Vagina (tissue), 2 donors: ENCODE measurements around the gene VSIG4. TPM values are rescaled to one million over a fixed set of nuclear protein-coding genes. Genes with fewer than 3 reads are reported as not detected.

Source experiments
- DNase-seq, 2 donors: peaks; one replicate each; pipeline ENCODE4 v3.0.0-alpha.2; 2017; ENCODE audit errors: extremely low spot score in 2 of 2
- H3K27ac ChIP-seq: fragments of 200-600 bp; sonication (generic); one replicate; pipeline ENCODE4 v1.5.1; 2019
- H3K27me3 ChIP-seq: fragments of 200-600 bp; sonication (generic); one replicate; pipeline ENCODE4 v1.5.1; 2019
- H3K36me3 ChIP-seq, 2 donors: fragments of 200-600 bp; sonication (generic); one replicate each; pipeline ENCODE4 v1.5.1; 2017 to 2019
- H3K4me1 ChIP-seq: fragments of 200-600 bp; sonication (generic); one replicate; pipeline ENCODE4 v1.5.1; 2019
- H3K4me3 ChIP-seq, 2 donors: fragments of 200-600 bp; sonication (generic); 1 replicate in 1 of 2; 2 replicates in 1 of 2; pipeline ENCODE4 v1.5.1; 2016 to 2019
- H3K9me3 ChIP-seq: fragments of 200-600 bp; sonication (generic); one replicate; pipeline ENCODE4 v1.5.1; 2019
- POLR2A ChIP-seq, 2 donors: fragments of 450-650 bp; IDR thresholded peaks; one replicate each; pipeline ENCODE4 v1.6.1; 2017; ENCODE audit warnings: antibody characterized with exemption in 2 of 2, mild to moderate bottlenecking in 2 of 2, moderate library complexity in 2 of 2
- POLR2AphosphoS5 ChIP-seq, 2 donors: sonication (generic); formaldehyde crosslinking; IDR thresholded peaks; one replicate each; pipeline ENCODE4 v1.9.0; 2017; ENCODE audit warnings: antibody characterized with exemption in 2 of 2, mild to moderate bottlenecking in 2 of 2, low read depth in 1 of 2; ENCODE audit not compliant: insufficient read depth in 1 of 2
- intact Hi-C: fragments of 100-400 bp; cut with DNase I; formaldehyde crosslinking; loops from one replicate; pipeline ENCODE4 v1.15.1; 2023
- total RNA-seq: library from RNA; depleted of rRNA; stranded (reverse); fragments of >200 nt; gene quantifications from one replicate; pipeline ENCODE4 v1.2.3, GENCODE V29; 2016
- TF ChIP-seq, protein P1 (sequence below), 3 experiments: fragments of 450-650 bp in 2 of 3; fragments of 200-600 bp in 1 of 3; sonication (generic) in 1 of 3; IDR thresholded peaks; one replicate each; pipeline ENCODE4 v1.5.1; 2017 to 2019; ENCODE audit warnings: antibody characterized with exemption in 3 of 3, mild to moderate bottlenecking in 2 of 3, moderate library complexity in 2 of 3

Gene VSIG4
- total RNA-seq, 1 donor from 2014 or later: 57.0 TPM

DNA sequence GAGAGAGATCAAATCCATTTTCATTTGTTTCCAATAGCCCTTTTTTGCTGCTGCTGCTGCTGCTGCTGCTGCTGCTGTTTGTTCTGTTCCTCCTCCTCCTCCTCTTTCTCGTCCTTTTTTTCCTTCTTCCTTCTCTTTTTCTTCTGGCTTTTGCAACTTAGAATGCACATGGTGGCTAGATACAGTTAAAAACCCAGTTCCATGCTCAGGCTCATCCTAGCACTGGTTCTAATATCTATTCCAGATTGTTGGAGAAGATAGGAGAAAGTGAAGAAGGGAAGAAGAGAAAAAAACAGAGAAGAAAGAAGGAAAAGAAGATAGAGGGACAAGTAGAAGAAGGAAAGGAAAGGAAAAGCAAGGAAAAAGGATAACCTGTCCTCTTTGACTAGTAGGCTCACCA is 39.7 kb downstream of the VSIG4 start:
- Histone ChIP-seq H3K4me1 (no peaks in the 10 kb centered on the region), H3K4me3 (no peak overlapping the region), H3K27ac (no peak overlapping the region), H3K36me3 (no peaks in the 10 kb centered on the region), H3K27me3 (no peaks in the 10 kb centered on the region), H3K9me3 (no peaks in the 10 kb centered on the region)
- TF ChIP-seq POLR2A (IDR thresholded peaks at IDR 0.05): no peak
- TF ChIP-seq, protein P1, sequence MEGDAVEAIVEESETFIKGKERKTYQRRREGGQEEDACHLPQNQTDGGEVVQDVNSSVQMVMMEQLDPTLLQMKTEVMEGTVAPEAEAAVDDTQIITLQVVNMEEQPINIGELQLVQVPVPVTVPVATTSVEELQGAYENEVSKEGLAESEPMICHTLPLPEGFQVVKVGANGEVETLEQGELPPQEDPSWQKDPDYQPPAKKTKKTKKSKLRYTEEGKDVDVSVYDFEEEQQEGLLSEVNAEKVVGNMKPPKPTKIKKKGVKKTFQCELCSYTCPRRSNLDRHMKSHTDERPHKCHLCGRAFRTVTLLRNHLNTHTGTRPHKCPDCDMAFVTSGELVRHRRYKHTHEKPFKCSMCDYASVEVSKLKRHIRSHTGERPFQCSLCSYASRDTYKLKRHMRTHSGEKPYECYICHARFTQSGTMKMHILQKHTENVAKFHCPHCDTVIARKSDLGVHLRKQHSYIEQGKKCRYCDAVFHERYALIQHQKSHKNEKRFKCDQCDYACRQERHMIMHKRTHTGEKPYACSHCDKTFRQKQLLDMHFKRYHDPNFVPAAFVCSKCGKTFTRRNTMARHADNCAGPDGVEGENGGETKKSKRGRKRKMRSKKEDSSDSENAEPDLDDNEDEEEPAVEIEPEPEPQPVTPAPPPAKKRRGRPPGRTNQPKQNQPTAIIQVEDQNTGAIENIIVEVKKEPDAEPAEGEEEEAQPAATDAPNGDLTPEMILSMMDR (IDR thresholded peaks at IDR 0.05): no peak
- no peak for TF ChIP-seq POLR2AphosphoS5 (IDR thresholded peaks at IDR 0.05; ENCODE audit: insufficient read depth in 1 of 2, low read depth in 1 of 2)
- DNase-seq: no peak
- intact Hi-C loops: loop anchor here (10.0 kb wide), 1 partner anchor 425 kb away; no protein-coding TSS in a partner anchor

DNA sequence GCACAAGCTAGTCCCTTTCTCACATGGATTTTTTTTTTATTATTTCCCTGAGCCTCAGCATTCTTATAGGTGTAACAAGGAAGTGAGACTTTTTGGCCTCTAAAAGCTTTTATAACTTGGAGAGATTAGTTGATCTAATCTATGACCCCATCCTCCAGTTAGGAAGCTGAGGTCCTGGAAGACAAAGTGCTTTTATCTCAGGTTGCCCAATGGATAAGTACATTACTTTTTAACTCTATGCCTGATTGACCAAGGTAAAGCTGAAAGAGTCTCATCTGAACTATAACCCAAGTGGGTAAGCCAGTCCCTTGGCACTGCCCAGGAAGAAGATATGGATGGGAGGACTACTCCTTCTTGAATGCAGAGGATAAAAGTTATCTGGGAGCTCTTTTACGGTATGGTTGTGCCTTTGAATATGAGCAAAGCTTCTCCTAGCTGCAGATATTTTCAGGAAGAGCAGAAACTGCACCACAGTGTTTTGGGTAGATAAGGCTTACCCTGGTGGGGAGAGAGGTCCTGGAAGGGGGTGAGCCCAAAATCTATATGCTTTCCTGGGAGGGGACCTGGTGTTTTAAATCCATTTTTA is 40.2 kb downstream of the VSIG4 start:
- H3K9me3 ChIP-seq: no peaks in the 10 kb centered on the region
- no peak for TF ChIP-seq POLR2AphosphoS5 (IDR thresholded peaks at IDR 0.05; ENCODE audit: insufficient read depth in 1 of 2, low read depth in 1 of 2)
- TF ChIP-seq POLR2A (IDR thresholded peaks at IDR 0.05): no peak
- TF ChIP-seq, protein P1 (IDR thresholded peaks at IDR 0.05): no peak
- no peak overlapping the region for H3K4me3 ChIP-seq
- H3K27ac ChIP-seq: no peak overlapping the region
- H3K36me3 ChIP-seq: no peaks in the 10 kb centered on the region
- no peaks in the 10 kb centered on the region for H3K27me3 ChIP-seq
- intact Hi-C loops: loop anchor here (10.0 kb wide), 1 partner anchor 425 kb away; no protein-coding TSS in a partner anchor
- H3K4me1 ChIP-seq: no peaks in the 10 kb centered on the region
- no peak for DNase-seq

DNA sequence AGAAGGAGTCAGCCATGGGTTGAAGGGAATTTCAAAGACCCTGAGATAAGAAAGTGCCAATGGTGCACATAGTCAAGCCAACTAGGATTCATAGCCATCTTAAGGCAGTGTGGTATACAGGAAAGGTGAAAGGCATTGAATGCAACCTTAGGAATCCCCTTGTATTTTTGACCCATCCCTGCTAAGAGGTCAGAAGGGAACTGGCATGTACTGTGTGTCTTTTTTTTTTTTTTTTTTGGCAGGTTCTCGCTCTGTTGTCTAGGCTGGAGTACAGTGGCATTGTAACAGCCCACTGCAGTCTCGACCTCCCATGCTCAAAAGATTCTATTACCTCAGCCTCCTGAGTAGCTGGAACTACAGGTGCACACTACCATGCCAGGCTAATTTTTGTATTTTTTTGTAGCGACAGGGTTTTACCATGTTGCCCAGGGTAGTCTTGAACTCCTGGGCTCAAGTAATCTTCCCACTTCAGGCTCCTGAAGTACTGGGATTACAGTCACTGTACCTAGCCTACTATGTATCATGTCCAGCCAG is 40.8 kb downstream of the VSIG4 start:
- H3K27me3 ChIP-seq: no peaks in the 10 kb centered on the region
- TF ChIP-seq, protein P1 (IDR thresholded peaks at IDR 0.05): no peak
- TF ChIP-seq POLR2AphosphoS5 (IDR thresholded peaks at IDR 0.05; ENCODE audit: insufficient read depth in 1 of 2, low read depth in 1 of 2): no peak
- no peak for TF ChIP-seq POLR2A (IDR thresholded peaks at IDR 0.05)
- H3K4me1 ChIP-seq: no peaks in the 10 kb centered on the region
- no peaks in the 10 kb centered on the region for H3K36me3 ChIP-seq
- H3K9me3 ChIP-seq: no peaks in the 10 kb centered on the region
- H3K27ac ChIP-seq: no peak overlapping the region
- intact Hi-C loops: no loop called here
- H3K4me3 ChIP-seq: no peak overlapping the region
- no peak for DNase-seq

DNA sequence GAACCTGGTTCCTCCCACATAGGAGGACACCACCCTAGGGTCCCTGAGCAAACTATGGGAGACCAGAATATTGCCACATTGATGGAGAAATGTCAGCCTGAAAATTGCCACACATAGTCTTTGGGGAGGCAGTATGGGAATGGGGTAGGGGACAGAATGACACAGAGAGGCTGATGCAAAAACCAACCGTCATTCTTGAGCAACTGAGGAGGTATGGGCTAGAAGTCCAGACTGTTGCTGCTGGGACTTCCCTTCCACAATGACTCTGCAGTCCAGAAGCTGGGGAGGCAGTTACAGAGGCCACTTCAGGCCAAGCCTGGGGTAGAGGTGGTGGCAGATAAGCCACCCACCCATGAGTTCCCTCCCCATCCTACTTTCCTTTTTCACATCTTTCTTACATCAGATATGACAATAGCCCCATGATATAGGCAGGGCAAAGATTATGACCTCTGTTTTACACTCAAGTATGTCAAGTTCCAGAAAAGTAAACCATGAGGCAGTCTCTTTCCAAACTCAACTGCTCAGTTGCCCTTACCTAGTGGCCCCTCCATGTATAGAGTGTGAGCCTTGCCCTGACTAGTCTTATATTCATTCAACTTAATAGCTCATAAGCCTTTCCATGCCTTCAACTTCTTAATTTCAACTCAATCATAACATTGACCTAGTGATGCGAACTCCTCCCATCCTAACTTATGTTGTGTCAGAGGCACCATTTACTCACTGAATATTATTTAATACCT is 41.7 kb downstream of the VSIG4 start:
- H3K27me3 ChIP-seq: no peaks in the 10 kb centered on the region
- H3K27ac ChIP-seq: no peak overlapping the region
- H3K9me3 ChIP-seq: no peaks in the 10 kb centered on the region
- no peaks in the 10 kb centered on the region for H3K4me1 ChIP-seq
- H3K4me3 ChIP-seq: no peak overlapping the region
- no peak for DNase-seq
- TF ChIP-seq POLR2A (IDR thresholded peaks at IDR 0.05) (no peak), POLR2AphosphoS5 (IDR thresholded peaks at IDR 0.05; ENCODE audit: insufficient read depth in 1 of 2, low read depth in 1 of 2) (no peak)
- TF ChIP-seq, protein P1 (IDR thresholded peaks at IDR 0.05): no peak
- intact Hi-C loops: no loop called here
- H3K36me3 ChIP-seq: no peaks in the 10 kb centered on the region
